Astrocyte of the spinal cord (primary cell): ENCODE results near the gene APC2.

Experiments used
- DNase-seq: peaks from one replicate; pipeline ENCODE4 v3.0.0; 2011; ENCODE audit warnings: low read depth, low spot score
- H3K4me3 ChIP-seq: 2 replicates; pipeline ENCODE4 v1.5.1; 2011; ENCODE audit warnings: low read depth, mild to moderate bottlenecking, low read length, moderate library complexity
- CTCF ChIP-seq: IDR thresholded peaks from 2 replicates; pipeline ENCODE4 v1.5.1; 2012; ENCODE audit warnings: low read depth, mild to moderate bottlenecking, low read length, inconsistent platforms
- in situ Hi-C: cut with HindIII; loops from 2 replicates; pipeline ENCODE4 v1.10.0; 2017; ENCODE audit warnings: low sequenced_read_pairs

The APC2 gene

DNA sequence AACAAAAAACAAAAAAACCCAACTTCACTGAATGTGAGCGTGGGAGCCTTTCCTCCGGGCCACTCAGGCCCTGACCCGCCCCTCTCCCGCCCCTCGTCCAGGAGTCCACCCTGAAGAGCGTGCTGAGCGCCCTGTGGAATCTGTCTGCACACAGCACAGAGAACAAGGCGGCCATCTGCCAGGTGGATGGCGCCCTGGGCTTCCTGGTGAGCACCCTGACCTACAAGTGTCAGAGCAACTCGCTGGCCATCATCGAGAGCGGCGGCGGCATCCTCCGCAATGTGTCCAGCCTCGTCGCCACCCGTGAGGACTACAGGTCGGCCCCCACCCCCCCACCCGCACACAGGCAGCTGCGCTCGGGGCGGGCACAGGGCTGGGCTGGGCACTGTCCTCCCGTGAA, 11.9 kb downstream of the APC2 start:
- in situ Hi-C loops = no loop called here
- no peak overlapping the region for H3K4me3 ChIP-seq
- no peak for DNase-seq
- no peak for TF ChIP-seq CTCF

DNA sequence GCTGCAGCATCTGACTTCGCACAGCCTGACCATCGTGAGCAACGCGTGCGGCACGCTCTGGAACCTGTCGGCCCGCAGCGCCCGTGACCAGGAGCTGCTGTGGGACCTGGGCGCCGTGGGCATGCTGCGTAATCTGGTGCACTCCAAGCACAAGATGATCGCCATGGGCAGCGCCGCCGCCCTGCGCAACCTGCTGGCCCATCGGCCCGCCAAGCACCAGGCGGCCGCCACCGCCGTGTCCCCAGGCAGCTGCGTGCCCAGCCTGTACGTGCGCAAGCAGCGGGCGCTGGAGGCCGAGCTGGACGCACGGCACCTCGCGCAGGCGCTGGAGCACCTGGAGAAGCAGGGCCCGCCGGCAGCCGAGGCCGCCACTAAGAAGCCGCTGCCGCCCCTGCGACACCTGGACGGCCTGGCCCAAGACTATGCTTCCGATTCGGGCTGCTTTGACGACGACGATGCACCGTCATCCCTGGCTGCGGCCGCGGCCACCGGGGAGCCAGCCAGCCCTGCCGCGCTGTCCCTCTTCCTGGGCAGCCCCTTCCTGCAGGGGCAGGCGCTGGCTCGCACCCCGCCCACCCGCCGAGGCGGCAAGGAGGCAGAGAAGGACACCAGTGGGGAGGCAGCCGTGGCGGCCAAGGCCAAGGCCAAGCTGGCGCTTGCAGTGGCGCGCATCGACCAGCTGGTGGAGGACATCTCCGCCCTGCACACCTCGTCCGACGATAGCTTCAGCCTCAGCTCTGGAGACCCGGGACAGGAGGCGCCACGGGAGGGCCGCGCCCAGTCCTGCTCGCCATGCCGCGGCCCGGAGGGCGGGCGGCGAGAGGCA, 15.5 kb downstream of the APC2 start:
- in situ Hi-C loops = no loop called here
- no peak for DNase-seq
- peak; percentile 42 for TF ChIP-seq CTCF
- no peak overlapping the region for H3K4me3 ChIP-seq

DNA sequence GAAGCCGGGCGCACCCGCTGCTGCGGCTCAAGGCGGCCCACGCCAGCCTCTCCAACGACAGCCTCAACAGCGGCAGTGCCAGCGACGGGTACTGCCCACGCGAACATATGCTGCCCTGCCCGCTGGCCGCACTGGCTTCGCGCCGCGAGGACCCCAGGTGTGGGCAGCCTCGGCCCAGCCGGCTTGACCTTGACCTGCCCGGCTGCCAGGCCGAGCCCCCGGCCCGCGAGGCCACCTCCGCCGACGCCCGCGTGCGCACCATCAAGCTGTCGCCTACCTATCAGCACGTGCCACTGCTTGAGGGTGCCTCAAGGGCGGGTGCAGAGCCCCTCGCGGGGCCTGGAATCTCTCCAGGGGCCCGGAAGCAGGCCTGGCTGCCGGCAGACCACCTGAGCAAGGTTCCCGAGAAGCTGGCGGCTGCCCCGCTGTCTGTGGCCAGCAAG, 16.1 kb downstream of the APC2 start:
- no peak for TF ChIP-seq CTCF
- no peak overlapping the region for H3K4me3 ChIP-seq
- in situ Hi-C loops = no loop called here
- no peak for DNase-seq

DNA sequence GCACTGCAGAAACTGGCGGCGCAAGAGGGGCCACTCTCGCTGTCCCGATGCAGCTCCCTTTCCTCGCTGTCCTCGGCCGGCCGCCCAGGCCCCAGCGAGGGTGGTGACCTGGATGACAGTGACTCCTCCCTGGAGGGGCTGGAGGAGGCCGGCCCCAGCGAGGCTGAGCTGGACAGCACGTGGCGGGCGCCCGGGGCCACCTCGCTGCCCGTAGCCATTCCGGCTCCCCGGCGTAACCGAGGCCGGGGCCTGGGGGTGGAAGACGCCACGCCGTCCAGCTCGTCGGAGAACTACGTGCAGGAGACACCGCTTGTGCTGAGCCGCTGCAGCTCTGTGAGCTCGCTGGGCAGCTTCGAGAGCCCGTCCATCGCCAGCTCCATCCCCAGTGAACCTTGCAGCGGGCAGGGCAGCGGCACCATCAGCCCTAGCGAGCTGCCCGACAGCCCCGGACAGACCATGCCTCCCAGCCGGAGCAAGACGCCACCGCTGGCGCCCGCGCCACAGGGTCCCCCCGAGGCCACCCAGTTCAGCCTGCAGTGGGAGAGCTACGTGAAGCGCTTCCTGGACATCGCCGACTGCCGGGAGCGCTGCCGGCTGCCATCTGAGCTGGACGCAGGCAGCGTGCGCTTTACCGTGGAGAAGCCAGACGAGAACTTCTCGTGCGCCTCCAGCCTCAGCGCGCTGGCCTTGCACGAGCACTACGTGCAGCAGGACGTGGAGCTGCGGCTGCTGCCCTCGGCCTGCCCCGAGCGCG, 16.7 kb downstream of the APC2 start:
- TF ChIP-seq CTCF = no peak
- in situ Hi-C loops = no loop called here
- no peak for DNase-seq
- no peak overlapping the region for H3K4me3 ChIP-seq

DNA sequence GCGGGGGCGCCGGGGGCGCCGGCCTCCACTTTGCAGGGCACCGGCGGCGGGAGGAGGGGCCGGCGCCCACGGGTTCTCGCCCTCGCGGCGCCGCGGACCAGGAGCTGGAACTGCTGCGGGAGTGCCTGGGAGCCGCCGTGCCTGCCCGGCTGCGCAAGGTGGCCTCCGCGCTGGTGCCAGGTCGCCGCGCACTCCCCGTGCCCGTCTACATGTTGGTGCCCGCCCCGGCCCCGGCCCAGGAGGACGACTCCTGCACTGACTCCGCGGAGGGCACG, 17.2 kb downstream of the APC2 start:
- no peak for TF ChIP-seq CTCF
- in situ Hi-C loops = no loop called here
- DNase-seq = no peak
- H3K4me3 ChIP-seq = no peak overlapping the region

- in situ Hi-C loops = no loop called here
- TF ChIP-seq CTCF = no peak
- DNase-seq = no peak
- no peak overlapping the region for H3K4me3 ChIP-seq
Observed at GRCh38 chr19:1467490-1468273, 17.8 kb downstream of the APC2 start.
